HepG2 (cell line): Measurements from ENCODE around the gene JPH2. TPM values are rescaled to one million over a fixed set of nuclear protein-coding genes. Genes with fewer than 3 reads are reported as not detected.

Experiments used
- ATAC-seq: fragments of 200-7000 bp; cut with Tn5 transposase; 3 replicates; pipeline ENCODE4 v1.9.1; 2020; ENCODE audit warnings: mild to moderate bottlenecking, moderate library complexity
- BruUV-seq: library from RNA; stranded (reverse); fragments of 400-500 nt; replicated peaks from 2 replicates; lab custom pipeline; 2021; lab: Mats Ljungman, UMichigan
- CTCF ChIA-PET: fragments of 300-600 bp; formaldehyde crosslinking; extraction: SDS; loops from one replicate; lab custom pipeline; 2021; ENCODE audit warnings: low total read pairs, inconsistent platforms, low intra/inter-chr PET ratio; lab: Yijun Ruan, JAX
- POLR2A ChIA-PET: fragments of 350-600 bp; sonication (Branson Sonifier 250); formaldehyde crosslinking; loops from one replicate; lab custom pipeline; 2020; ENCODE audit warnings: antibody characterized with exemption, inconsistent platforms; lab: Yijun Ruan, JAX
- DNase-seq: peaks from one replicate; pipeline ENCODE4 v3.0.0-alpha.2; 2015; ENCODE audit warnings: low spot score
- FAIRE-seq: peaks from 3 replicates; lab custom pipeline; 2011; peaks lifted over from hg19 to GRCh38; lab: Jason Lieb, UNC
- H2AFZ ChIP-seq: one replicate; pipeline ENCODE4 v1.6.1; 2011; ENCODE audit warnings: low read length, inconsistent platforms
- H3K27ac ChIP-seq: fragments of 300-600 bp; 3 replicates; pipeline ENCODE4 v1.8.0; 2011; ENCODE audit warnings: mixed run types, mild to moderate bottlenecking, mixed read lengths, low read length, inconsistent platforms; ENCODE audit not compliant: insufficient read depth; ENCODE audit errors: extremely low read length
- H3K27me3 ChIP-seq, 2 experiments: fragments of 200-600 bp in 1 of 2; 2 replicates in 1 of 2; 3 replicates in 1 of 2; pipeline versions ENCODE4 v1.6.0 to v1.8.0; 2011; ENCODE audit warnings: low read length in 2 of 2, mild to moderate bottlenecking in 2 of 2, moderate library complexity in 2 of 2, inconsistent platforms in 1 of 2; ENCODE audit not compliant: insufficient read depth in 2 of 2, control insufficient read depth in 1 of 2
- H3K36me3 ChIP-seq, 2 experiments: fragments of 200-600 bp in 1 of 2; replicated peaks in 1 of 2; 2 replicates in 1 of 2; 3 replicates in 1 of 2; pipeline versions ENCODE4 v1.5.1 to v1.8.0; 2011; ENCODE audit warnings: low read length in 2 of 2, inconsistent platforms in 1 of 2; ENCODE audit not compliant: insufficient read depth in 2 of 2, control insufficient read depth in 1 of 2
- H3K4me1 ChIP-seq: 2 replicates; pipeline ENCODE4 v1.5.1; 2012; ENCODE audit warnings: low read length, inconsistent platforms; ENCODE audit not compliant: insufficient read depth
- H3K4me2 ChIP-seq: 2 replicates; pipeline ENCODE4 v1.6.0; 2011; ENCODE audit warnings: low read depth, low read length, inconsistent platforms
- H3K4me3 ChIP-seq, 3 experiments: fragments of 200-600 bp in 1 of 3; sonication (generic), shearing (Covaris generic) in 1 of 3; replicated peaks in 1 of 3; 2 replicates each; pipeline ENCODE4 v1.5.1; 2011 to 2016; ENCODE audit warnings: low read length in 3 of 3, inconsistent platforms in 2 of 3, low read depth in 2 of 3, mild to moderate bottlenecking in 2 of 3, control low read depth in 1 of 3, mixed read lengths in 1 of 3; ENCODE audit not compliant: insufficient read depth in 1 of 3
- H3K79me2 ChIP-seq: one replicate; pipeline ENCODE4 v1.6.1; 2011; ENCODE audit warnings: low read length, inconsistent platforms; ENCODE audit not compliant: insufficient read depth
- H3K9ac ChIP-seq: 2 replicates; pipeline ENCODE4 v1.6.0; 2011; ENCODE audit warnings: mild to moderate bottlenecking, low read depth, low read length, inconsistent platforms; ENCODE audit not compliant: insufficient read depth
- H3K9me3 ChIP-seq: 2 replicates; pipeline ENCODE4 v1.5.1; 2012; ENCODE audit warnings: mild to moderate bottlenecking, low read length
- H4K20me1 ChIP-seq: 2 replicates; pipeline ENCODE4 v1.6.0; 2011; ENCODE audit warnings: inconsistent platforms, mild to moderate bottlenecking, low read length, moderate library complexity; ENCODE audit not compliant: insufficient read depth
- GZF1 ChIP-seq: sonication (generic); formaldehyde crosslinking; IDR thresholded peaks from 2 replicates; pipeline ENCODE4 v1.5.1; 2020; ENCODE audit warnings: mild to moderate bottlenecking, missing genetic modification reagents
- HCFC1 ChIP-seq: fragments of 150-350 bp; IDR thresholded peaks from 2 replicates; pipeline ENCODE4 v1.6.1; 2014; ENCODE audit warnings: low read depth, low read length
- HNRNPH1 ChIP-seq: fragments of 200-400 bp; formaldehyde crosslinking; optimal IDR thresholded peaks from 2 replicates; pipeline ENCODE3; 2017; ENCODE audit warnings: mild to moderate bottlenecking, low read depth, low read length
- HOXD1 ChIP-seq: sonication (generic); formaldehyde crosslinking; IDR thresholded peaks from 2 replicates; pipeline ENCODE4 v1.5.0; 2020; ENCODE audit warnings: missing genetic modification reagents
- MXD4 ChIP-seq: IDR thresholded peaks from 2 replicates; pipeline ENCODE4 v1.6.1; 2016; ENCODE audit warnings: mild to moderate bottlenecking, missing biosample characterization, missing genetic modification reagents
- NFIB ChIP-seq: sonication (generic); formaldehyde crosslinking; IDR thresholded peaks from 2 replicates; pipeline ENCODE4 v1.9.0; 2021; ENCODE audit warnings: missing genetic modification reagents, mild to moderate bottlenecking, borderline replicate concordance
- SKI ChIP-seq: fragments of 450-650 bp; IDR thresholded peaks from one replicate; pipeline ENCODE4 v1.6.1; 2018; ENCODE audit warnings: mild to moderate bottlenecking; ENCODE audit not compliant: partially characterized antibody
- TBL1XR1 ChIP-seq: fragments of 150-350 bp; IDR thresholded peaks from 2 replicates; pipeline ENCODE4 v1.6.1; 2014; ENCODE audit warnings: borderline replicate concordance, low read length; ENCODE audit not compliant: partially characterized antibody
- THAP11 ChIP-seq: IDR thresholded peaks from 2 replicates; pipeline ENCODE4 v1.6.1; 2016; ENCODE audit warnings: missing biosample characterization, missing genetic modification reagents
- ZBTB3 ChIP-seq: sonication (generic); formaldehyde crosslinking; IDR thresholded peaks from 2 replicates; pipeline ENCODE4 v1.4.0; 2020; ENCODE audit warnings: low read depth, mild to moderate bottlenecking, moderate library complexity, missing genetic modification reagents, borderline replicate concordance
- ZBTB7A ChIP-seq: sonication (generic); formaldehyde crosslinking; IDR thresholded peaks from 2 replicates; pipeline ENCODE4 v1.8.0; 2022; ENCODE audit warnings: mild to moderate bottlenecking, missing genetic modification reagents
- ZC3H13 ChIP-seq: sonication (generic); formaldehyde crosslinking; IDR thresholded peaks from 2 replicates; pipeline ENCODE4 v1.8.1; 2023; ENCODE audit warnings: mild to moderate bottlenecking, missing genetic modification reagents, moderate library complexity
- ZEB1 ChIP-seq: IDR thresholded peaks from 2 replicates; pipeline ENCODE4 v1.6.1; 2012; ENCODE audit warnings: mild to moderate bottlenecking, low read depth, inconsistent platforms; ENCODE audit not compliant: insufficient replicate concordance
- ZNF274 ChIP-seq: sonication (generic); formaldehyde crosslinking; IDR thresholded peaks from 2 replicates; pipeline ENCODE4 v1.5.1; 2020; ENCODE audit warnings: mild to moderate bottlenecking, missing genetic modification reagents
- ZNF430 ChIP-seq: sonication (generic); formaldehyde crosslinking; IDR thresholded peaks from 2 replicates; pipeline ENCODE4 v1.9.0; 2021; ENCODE audit warnings: mild to moderate bottlenecking, missing genetic modification reagents
- WGBS: methylation state at CpG from one replicate; pipeline ENCODE4 v1.1.6; 2017; ENCODE audit warnings: low lambda C conversion rate; 5-methylcytosine and 5-hydroxymethylcytosine counted together
- in situ Hi-C: cut with HindIII; loops from 2 replicates; pipeline ENCODE4 v1.10.0; 2017; ENCODE audit warnings: low pct_unique_long_range_greater_than_20kb; ENCODE audit not compliant: extremely low pct_ligation_motif_present
- intact Hi-C: fragments of 100-400 bp; cut with micrococcal nuclease; formaldehyde crosslinking; loops from one replicate; pipeline ENCODE4 v1.10.0; 2022; ENCODE audit not compliant: unreplicated experiment
- polyA plus RNA-seq, 8 experiments: library from polyadenylated mRNA; depleted of rRNA in 3 of 8; stranded (reverse) in 7 of 8; unstranded in 1 of 8; fragments of >200 nt; fragmentation: Illumina TruSeq in 4 of 8; extraction: Trizol in 4 of 8; gene quantifications; 2 replicates each; pipeline versions ENCODE4 v1.2.1 to v1.2.3, GENCODE V29; 2011 to 2016; ENCODE audit warnings: low read depth in 4 of 8, missing spikeins in 1 of 8, mixed read lengths in 1 of 8; ENCODE audit not compliant: insufficient read depth in 1 of 8
- total RNA-seq, 5 experiments: library from RNA; depleted of rRNA; stranded (reverse); fragments of >200 nt; fragmentation: Illumina TruSeq; extraction: Trizol; gene quantifications; 2 replicates each; pipeline ENCODE4 v1.2.3, GENCODE V29; 2016; ENCODE audit warnings: low read depth in 1 of 5
- TF ChIP-seq, protein P1 (sequence below): sonication (generic); formaldehyde crosslinking; IDR thresholded peaks from 2 replicates; pipeline ENCODE4 v1.5.1; 2020; ENCODE audit warnings: mild to moderate bottlenecking, missing genetic modification reagents, moderate library complexity

JPH2 gene
- total and polyA plus RNA-seq, 2 of the 13 experiments (the other 11 are each of a cell fraction or from before 2014, with no cell fraction given) = 0.42 TPM; not detected in 1

- Histone ChIP-seq H3K36me3 (no peaks in the 10 kb centered on the region), H3K27me3 (peaks cover 10 to 64% of the 10 kb centered on the region in 2 experiments; a peak in 3 of 5 replicates), H3K79me2 (no peaks in the 10 kb centered on the region), H3K9me3 (no peaks in the 10 kb centered on the region), H4K20me1 (no peaks in the 10 kb centered on the region), H3K4me2 (no peak overlapping the region), H3K4me3 (no peak overlapping the region), H3K9ac (no peak overlapping the region), H3K27ac (no peak overlapping the region), H2AFZ (no peak overlapping the region), H3K4me1 (0 out of 2 replicates have a peak, but pooled peaks cover 5% of the 10 kb centered on the region)
- CTCF ChIA-PET = no interaction called here
- DNase-seq = no peak
- in situ Hi-C loops = no loop called here
- POLR2A ChIA-PET = no interaction called here
- ATAC-seq = peak; percentile 39; the same call in 2 of the 3 replicates
- TF ChIP-seq, protein P1, sequence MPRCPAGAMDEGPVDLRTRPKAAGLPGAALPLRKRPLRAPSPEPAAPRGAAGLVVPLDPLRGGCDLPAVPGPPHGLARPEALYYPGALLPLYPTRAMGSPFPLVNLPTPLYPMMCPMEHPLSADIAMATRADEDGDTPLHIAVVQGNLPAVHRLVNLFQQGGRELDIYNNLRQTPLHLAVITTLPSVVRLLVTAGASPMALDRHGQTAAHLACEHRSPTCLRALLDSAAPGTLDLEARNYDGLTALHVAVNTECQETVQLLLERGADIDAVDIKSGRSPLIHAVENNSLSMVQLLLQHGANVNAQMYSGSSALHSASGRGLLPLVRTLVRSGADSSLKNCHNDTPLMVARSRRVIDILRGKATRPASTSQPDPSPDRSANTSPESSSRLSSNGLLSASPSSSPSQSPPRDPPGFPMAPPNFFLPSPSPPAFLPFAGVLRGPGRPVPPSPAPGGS = no peak
- TF ChIP-seq ZC3H13 (CRISPR knock-in tag) = no peak
- no peak for TF ChIP-seq TBL1XR1
- TF ChIP-seq THAP11 = no peak
- TF ChIP-seq NFIB (CRISPR knock-in tag) = no peak
- TF ChIP-seq HNRNPH1 = no peak
- no peak for TF ChIP-seq ZBTB3 (CRISPR knock-in tag)
- TF ChIP-seq ZBTB7A (CRISPR knock-in tag) = no peak
- no peak for TF ChIP-seq HOXD1 (CRISPR knock-in tag)
- no peak for TF ChIP-seq ZNF430 (CRISPR knock-in tag)
- no peak for TF ChIP-seq SKI
- no peak for TF ChIP-seq MXD4
- TF ChIP-seq ZEB1 = no peak
- TF ChIP-seq GZF1 (CRISPR knock-in tag) = no peak
- TF ChIP-seq HCFC1 = no peak
- no peak for TF ChIP-seq ZNF274 (CRISPR knock-in tag)
- intact Hi-C loops = no loop called here
- no peak for FAIRE-seq
- BruUV-seq = no TSS peak
- WGBS = 15% methylated on average over 13 of the region's 14 CpGs
Observed at GRCh38 chr20:44176833-44177534, 10.0 kb downstream of the JPH2 start.
